WTC11 (cell line): ENCODE data around the gene LRMDA. TPM values are rescaled to one million over a fixed set of nuclear protein-coding genes. Genes with fewer than 3 reads are reported as not detected.

Source experiments
- ATAC-seq: fragments of 200-7000 bp; cut with Tn5 transposase; 2 replicates; pipeline ENCODE4 v1.10.0; 2021; ENCODE audit warnings: mild to moderate bottlenecking, moderate library complexity
- CTCF ChIA-PET: fragments of 300-600 bp; sonication (Branson Sonifier 250); formaldehyde crosslinking; loops from one replicate; lab custom pipeline; 2021; ENCODE audit warnings: antibody characterized with exemption; lab: Charles Lee
- POLR2A ChIA-PET: fragments of 350-600 bp; sonication (Branson Sonifier 250); formaldehyde crosslinking; loops from one replicate; lab custom pipeline; 2021; ENCODE audit warnings: antibody characterized with exemption; lab: Charles Lee
- DNase-seq: peaks from one replicate; pipeline ENCODE4 v3.0.0; 2021; ENCODE audit warnings: low spot score
- H3K27ac Mint-ChIP-seq: 2 replicates; pipeline ENCODE4 v1.8.0; 2021; ENCODE audit warnings: mixed read lengths
- H3K27me3 Mint-ChIP-seq: 2 replicates; pipeline ENCODE4 v1.8.0; 2021; ENCODE audit warnings: low read depth, mild to moderate bottlenecking, moderate library complexity, mixed read lengths
- H3K36me3 Mint-ChIP-seq: 2 replicates; pipeline ENCODE4 v1.8.0; 2021; ENCODE audit warnings: mixed read lengths
- H3K4me1 Mint-ChIP-seq: 2 replicates; pipeline ENCODE4 v1.8.0; 2022; ENCODE audit warnings: mixed read lengths
- H3K4me3 Mint-ChIP-seq: 2 replicates; pipeline ENCODE4 v1.8.0; 2021; ENCODE audit warnings: mild to moderate bottlenecking, moderate library complexity, mixed read lengths
- H3K9me3 Mint-ChIP-seq: 2 replicates; pipeline ENCODE4 v1.8.0; 2021; ENCODE audit warnings: mixed read lengths
- CBFB ChIP-seq: sonication (generic); formaldehyde crosslinking; IDR thresholded peaks from 2 replicates; pipeline ENCODE4 v1.8.1; 2022; ENCODE audit warnings: mild to moderate bottlenecking, low read depth, missing genetic modification reagents
- CREM ChIP-seq: sonication (generic); formaldehyde crosslinking; IDR thresholded peaks from 2 replicates; pipeline ENCODE4 v1.8.1; 2022; ENCODE audit warnings: mild to moderate bottlenecking, missing genetic modification reagents, moderate library complexity
- JAZF1 ChIP-seq: fragments of 250-450 bp; sonication (Bioruptor Pico); IDR thresholded peaks from 2 replicates; pipeline ENCODE4 v1.9.0; 2021; ENCODE audit warnings: moderate library complexity, mild to moderate bottlenecking, inconsistent platforms
- JUN ChIP-seq: sonication (generic); formaldehyde crosslinking; IDR thresholded peaks from 2 replicates; pipeline ENCODE4 v1.8.0; 2023; ENCODE audit warnings: mild to moderate bottlenecking, missing genetic modification reagents
- KAT7 ChIP-seq: sonication (generic); formaldehyde crosslinking; IDR thresholded peaks from 2 replicates; pipeline ENCODE4 v1.8.1; 2023; ENCODE audit warnings: missing genetic modification reagents, mild to moderate bottlenecking, borderline replicate concordance
- MXD4 ChIP-seq: fragments of 250-450 bp; sonication (Bioruptor Pico); IDR thresholded peaks from 2 replicates; pipeline ENCODE4 v1.8.0; 2021; ENCODE audit warnings: mild to moderate bottlenecking, moderate library complexity, borderline replicate concordance
- NFE2L1 ChIP-seq: sonication (generic); formaldehyde crosslinking; IDR thresholded peaks from 2 replicates; pipeline ENCODE4 v1.8.1; 2023; ENCODE audit warnings: missing genetic modification reagents
- OVOL2 ChIP-seq: fragments of 250-450 bp; sonication (Bioruptor Pico); IDR thresholded peaks from 2 replicates; pipeline ENCODE4 v1.9.0; 2021; ENCODE audit warnings: mild to moderate bottlenecking, borderline replicate concordance
- SMAD3 ChIP-seq: sonication (generic); formaldehyde crosslinking; IDR thresholded peaks from 2 replicates; pipeline ENCODE4 v1.8.0; 2022; ENCODE audit warnings: missing genetic modification reagents, mild to moderate bottlenecking, borderline replicate concordance
- ZNF121 ChIP-seq: sonication (generic); formaldehyde crosslinking; IDR thresholded peaks from 2 replicates; pipeline ENCODE4 v1.8.0; 2023; ENCODE audit warnings: missing genetic modification reagents
- ZNF138 ChIP-seq: sonication (generic); formaldehyde crosslinking; conservative IDR thresholded peaks from 2 replicates; pipeline ENCODE4 v1.8.1; 2022; ENCODE audit warnings: mild to moderate bottlenecking, moderate library complexity, missing genetic modification reagents
- ZNF219 ChIP-seq: sonication (generic); formaldehyde crosslinking; IDR thresholded peaks from 2 replicates; pipeline ENCODE4 v1.8.0; 2023; ENCODE audit warnings: missing genetic modification reagents, mild to moderate bottlenecking, borderline replicate concordance
- ZNF423 ChIP-seq: fragments of 250-450 bp; sonication (Bioruptor Pico); IDR thresholded peaks from 2 replicates; pipeline ENCODE4 v2.1.2; 2022; ENCODE audit warnings: mild to moderate bottlenecking, moderate library complexity
- total RNA-seq: library from RNA; stranded (reverse); gene quantifications from 3 replicates; pipeline ENCODE4 v1.2.3, GENCODE V29; 2021
- TF ChIP-seq, protein P1 (sequence below): sonication (generic); formaldehyde crosslinking; IDR thresholded peaks from 2 replicates; pipeline ENCODE4 v1.8.1; 2023; ENCODE audit warnings: mild to moderate bottlenecking, missing genetic modification reagents
- TF ChIP-seq, protein P2 (sequence below): sonication (generic); formaldehyde crosslinking; IDR thresholded peaks from 2 replicates; pipeline ENCODE4 v1.8.1; 2023; ENCODE audit warnings: mild to moderate bottlenecking, missing genetic modification reagents, borderline replicate concordance
- TF ChIP-seq, protein P3 (sequence below): sonication (generic); formaldehyde crosslinking; IDR thresholded peaks from 2 replicates; pipeline ENCODE4 v1.8.0; 2023; ENCODE audit warnings: missing genetic modification reagents, mild to moderate bottlenecking, borderline replicate concordance
- TF ChIP-seq, protein P4 (sequence below): sonication (generic); formaldehyde crosslinking; IDR thresholded peaks from 2 replicates; pipeline ENCODE4 v1.8.0; 2022; ENCODE audit warnings: mild to moderate bottlenecking, missing genetic modification reagents
- TF ChIP-seq, protein P5 (sequence below): sonication (generic); formaldehyde crosslinking; IDR thresholded peaks from 2 replicates; pipeline ENCODE4 v1.8.1; 2023; ENCODE audit warnings: mild to moderate bottlenecking, moderate library complexity, missing genetic modification reagents
- TF ChIP-seq, protein P6 (sequence below): sonication (generic); formaldehyde crosslinking; IDR thresholded peaks from 2 replicates; pipeline ENCODE4 v1.8.0; 2023; ENCODE audit warnings: mild to moderate bottlenecking, missing genetic modification reagents

The LRMDA gene
- total RNA-seq, 1 experiment from 2014 or later: 0.92 TPM

DNA sequence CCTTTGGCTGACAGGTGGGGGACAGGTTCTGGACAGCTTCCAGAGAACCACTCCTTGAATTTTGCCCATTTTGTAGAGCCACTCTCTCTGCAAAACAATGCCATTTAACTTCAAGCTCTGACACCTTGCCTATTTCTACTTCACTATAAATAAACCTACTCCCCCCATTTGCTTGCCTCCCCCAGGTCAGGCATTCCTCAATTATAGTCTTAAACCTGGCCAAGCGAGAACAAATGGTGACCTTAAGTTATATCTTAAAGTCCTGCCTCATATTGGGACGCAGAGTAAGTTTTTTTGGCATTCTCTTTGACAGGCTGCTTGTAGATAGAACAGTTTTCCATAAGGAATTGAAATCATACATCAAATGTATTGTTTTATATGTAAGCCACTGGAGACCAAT is 706.9 kb downstream of the LRMDA start:
- DNase-seq (no peak), ATAC-seq (no peak)
- H3K27ac Mint-ChIP-seq: no peak overlapping the region
- H3K4me3 Mint-ChIP-seq: no peak overlapping the region
- no peak for TF ChIP-seq ZNF423 (CRISPR knock-in tag)
- no peak for TF ChIP-seq NFE2L1 (CRISPR knock-in tag)
- TF ChIP-seq ZNF121 (CRISPR knock-in tag): no peak
- peaks cover 9% of the 10 kb centered on the region for H3K4me1 Mint-ChIP-seq
- CTCF ChIA-PET: no interaction called here
- H3K27me3 Mint-ChIP-seq: peaks cover 4% of the 10 kb centered on the region
- POLR2A ChIA-PET: no interaction called here
- H3K9me3 Mint-ChIP-seq: no peaks in the 10 kb centered on the region
- H3K36me3 Mint-ChIP-seq: no peaks in the 10 kb centered on the region

DNA sequence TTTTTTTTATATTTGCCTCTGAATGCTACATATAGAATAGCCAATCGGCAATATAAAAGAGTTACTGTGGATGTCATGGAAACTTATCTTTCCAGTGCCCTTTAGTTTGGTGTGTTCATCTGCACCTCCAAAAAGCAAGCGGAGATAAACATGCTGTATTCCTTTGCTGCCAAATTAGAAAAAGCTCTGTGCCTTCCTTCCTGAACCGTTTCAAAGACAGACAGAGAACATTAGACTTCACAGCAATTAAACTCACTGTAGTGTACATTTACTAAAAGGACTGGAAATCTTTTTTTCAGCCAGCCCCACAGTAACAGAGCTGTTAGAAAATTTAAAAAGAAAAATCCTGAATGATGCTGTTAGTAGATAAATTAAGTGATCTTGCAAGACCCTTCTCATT is 707.5 kb downstream of the LRMDA start:
- DNase-seq (no peak), ATAC-seq (no peak)
- TF ChIP-seq ZNF423 (CRISPR knock-in tag) (no peak), SMAD3 (CRISPR knock-in tag) (no peak), JAZF1 (CRISPR knock-in tag) (no peak), CREM (no peak), KAT7 (CRISPR knock-in tag) (no peak), CBFB (no peak), JUN (CRISPR knock-in tag) (no peak), ZNF219 (no peak), MXD4 (CRISPR knock-in tag) (no peak), OVOL2 (CRISPR knock-in tag) (no peak), NFE2L1 (CRISPR knock-in tag) (no peak), ZNF138 (CRISPR knock-in tag) (no peak)
- TF ChIP-seq, protein P1, sequence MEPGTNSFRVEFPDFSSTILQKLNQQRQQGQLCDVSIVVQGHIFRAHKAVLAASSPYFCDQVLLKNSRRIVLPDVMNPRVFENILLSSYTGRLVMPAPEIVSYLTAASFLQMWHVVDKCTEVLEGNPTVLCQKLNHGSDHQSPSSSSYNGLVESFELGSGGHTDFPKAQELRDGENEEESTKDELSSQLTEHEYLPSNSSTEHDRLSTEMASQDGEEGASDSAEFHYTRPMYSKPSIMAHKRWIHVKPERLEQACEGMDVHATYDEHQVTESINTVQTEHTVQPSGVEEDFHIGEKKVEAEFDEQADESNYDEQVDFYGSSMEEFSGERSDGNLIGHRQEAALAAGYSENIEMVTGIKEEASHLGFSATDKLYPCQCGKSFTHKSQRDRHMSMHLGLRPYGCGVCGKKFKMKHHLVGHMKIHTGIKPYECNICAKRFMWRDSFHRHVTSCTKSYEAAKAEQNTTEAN (CRISPR knock-in tag): no peak
- TF ChIP-seq, protein P2, sequence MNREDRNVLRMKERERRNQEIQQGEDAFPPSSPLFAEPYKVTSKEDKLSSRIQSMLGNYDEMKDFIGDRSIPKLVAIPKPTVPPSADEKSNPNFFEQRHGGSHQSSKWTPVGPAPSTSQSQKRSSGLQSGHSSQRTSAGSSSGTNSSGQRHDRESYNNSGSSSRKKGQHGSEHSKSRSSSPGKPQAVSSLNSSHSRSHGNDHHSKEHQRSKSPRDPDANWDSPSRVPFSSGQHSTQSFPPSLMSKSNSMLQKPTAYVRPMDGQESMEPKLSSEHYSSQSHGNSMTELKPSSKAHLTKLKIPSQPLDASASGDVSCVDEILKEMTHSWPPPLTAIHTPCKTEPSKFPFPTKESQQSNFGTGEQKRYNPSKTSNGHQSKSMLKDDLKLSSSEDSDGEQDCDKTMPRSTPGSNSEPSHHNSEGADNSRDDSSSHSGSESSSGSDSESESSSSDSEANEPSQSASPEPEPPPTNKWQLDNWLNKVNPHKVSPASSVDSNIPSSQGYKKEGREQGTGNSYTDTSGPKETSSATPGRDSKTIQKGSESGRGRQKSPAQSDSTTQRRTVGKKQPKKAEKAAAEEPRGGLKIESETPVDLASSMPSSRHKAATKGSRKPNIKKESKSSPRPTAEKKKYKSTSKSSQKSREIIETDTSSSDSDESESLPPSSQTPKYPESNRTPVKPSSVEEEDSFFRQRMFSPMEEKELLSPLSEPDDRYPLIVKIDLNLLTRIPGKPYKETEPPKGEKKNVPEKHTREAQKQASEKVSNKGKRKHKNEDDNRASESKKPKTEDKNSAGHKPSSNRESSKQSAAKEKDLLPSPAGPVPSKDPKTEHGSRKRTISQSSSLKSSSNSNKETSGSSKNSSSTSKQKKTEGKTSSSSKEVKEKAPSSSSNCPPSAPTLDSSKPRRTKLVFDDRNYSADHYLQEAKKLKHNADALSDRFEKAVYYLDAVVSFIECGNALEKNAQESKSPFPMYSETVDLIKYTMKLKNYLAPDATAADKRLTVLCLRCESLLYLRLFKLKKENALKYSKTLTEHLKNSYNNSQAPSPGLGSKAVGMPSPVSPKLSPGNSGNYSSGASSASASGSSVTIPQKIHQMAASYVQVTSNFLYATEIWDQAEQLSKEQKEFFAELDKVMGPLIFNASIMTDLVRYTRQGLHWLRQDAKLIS (CRISPR knock-in tag): no peak
- TF ChIP-seq, protein P3, sequence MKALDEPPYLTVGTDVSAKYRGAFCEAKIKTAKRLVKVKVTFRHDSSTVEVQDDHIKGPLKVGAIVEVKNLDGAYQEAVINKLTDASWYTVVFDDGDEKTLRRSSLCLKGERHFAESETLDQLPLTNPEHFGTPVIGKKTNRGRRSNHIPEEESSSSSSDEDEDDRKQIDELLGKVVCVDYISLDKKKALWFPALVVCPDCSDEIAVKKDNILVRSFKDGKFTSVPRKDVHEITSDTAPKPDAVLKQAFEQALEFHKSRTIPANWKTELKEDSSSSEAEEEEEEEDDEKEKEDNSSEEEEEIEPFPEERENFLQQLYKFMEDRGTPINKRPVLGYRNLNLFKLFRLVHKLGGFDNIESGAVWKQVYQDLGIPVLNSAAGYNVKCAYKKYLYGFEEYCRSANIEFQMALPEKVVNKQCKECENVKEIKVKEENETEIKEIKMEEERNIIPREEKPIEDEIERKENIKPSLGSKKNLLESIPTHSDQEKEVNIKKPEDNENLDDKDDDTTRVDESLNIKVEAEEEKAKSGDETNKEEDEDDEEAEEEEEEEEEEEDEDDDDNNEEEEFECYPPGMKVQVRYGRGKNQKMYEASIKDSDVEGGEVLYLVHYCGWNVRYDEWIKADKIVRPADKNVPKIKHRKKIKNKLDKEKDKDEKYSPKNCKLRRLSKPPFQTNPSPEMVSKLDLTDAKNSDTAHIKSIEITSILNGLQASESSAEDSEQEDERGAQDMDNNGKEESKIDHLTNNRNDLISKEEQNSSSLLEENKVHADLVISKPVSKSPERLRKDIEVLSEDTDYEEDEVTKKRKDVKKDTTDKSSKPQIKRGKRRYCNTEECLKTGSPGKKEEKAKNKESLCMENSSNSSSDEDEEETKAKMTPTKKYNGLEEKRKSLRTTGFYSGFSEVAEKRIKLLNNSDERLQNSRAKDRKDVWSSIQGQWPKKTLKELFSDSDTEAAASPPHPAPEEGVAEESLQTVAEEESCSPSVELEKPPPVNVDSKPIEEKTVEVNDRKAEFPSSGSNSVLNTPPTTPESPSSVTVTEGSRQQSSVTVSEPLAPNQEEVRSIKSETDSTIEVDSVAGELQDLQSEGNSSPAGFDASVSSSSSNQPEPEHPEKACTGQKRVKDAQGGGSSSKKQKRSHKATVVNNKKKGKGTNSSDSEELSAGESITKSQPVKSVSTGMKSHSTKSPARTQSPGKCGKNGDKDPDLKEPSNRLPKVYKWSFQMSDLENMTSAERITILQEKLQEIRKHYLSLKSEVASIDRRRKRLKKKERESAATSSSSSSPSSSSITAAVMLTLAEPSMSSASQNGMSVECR (CRISPR knock-in tag): no peak
- TF ChIP-seq, protein P4, sequence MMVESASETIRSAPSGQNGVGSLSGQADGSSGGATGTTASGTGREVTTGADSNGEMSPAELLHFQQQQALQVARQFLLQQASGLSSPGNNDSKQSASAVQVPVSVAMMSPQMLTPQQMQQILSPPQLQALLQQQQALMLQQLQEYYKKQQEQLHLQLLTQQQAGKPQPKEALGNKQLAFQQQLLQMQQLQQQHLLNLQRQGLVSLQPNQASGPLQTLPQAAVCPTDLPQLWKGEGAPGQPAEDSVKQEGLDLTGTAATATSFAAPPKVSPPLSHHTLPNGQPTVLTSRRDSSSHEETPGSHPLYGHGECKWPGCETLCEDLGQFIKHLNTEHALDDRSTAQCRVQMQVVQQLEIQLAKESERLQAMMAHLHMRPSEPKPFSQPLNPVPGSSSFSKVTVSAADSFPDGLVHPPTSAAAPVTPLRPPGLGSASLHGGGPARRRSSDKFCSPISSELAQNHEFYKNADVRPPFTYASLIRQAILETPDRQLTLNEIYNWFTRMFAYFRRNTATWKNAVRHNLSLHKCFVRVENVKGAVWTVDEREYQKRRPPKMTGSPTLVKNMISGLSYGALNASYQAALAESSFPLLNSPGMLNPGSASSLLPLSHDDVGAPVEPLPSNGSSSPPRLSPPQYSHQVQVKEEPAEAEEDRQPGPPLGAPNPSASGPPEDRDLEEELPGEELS: no peak
- TF ChIP-seq, protein P5, sequence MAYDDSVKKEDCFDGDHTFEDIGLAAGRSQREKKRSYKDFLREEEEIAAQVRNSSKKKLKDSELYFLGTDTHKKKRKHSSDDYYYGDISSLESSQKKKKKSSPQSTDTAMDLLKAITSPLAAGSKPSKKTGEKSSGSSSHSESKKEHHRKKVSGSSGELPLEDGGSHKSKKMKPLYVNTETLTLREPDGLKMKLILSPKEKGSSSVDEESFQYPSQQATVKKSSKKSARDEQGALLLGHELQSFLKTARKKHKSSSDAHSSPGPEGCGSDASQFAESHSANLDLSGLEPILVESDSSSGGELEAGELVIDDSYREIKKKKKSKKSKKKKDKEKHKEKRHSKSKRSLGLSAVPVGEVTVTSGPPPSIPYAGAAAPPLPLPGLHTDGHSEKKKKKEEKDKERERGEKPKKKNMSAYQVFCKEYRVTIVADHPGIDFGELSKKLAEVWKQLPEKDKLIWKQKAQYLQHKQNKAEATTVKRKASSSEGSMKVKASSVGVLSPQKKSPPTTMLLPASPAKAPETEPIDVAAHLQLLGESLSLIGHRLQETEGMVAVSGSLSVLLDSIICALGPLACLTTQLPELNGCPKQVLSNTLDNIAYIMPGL (CRISPR knock-in tag): no peak
- TF ChIP-seq, protein P6, sequence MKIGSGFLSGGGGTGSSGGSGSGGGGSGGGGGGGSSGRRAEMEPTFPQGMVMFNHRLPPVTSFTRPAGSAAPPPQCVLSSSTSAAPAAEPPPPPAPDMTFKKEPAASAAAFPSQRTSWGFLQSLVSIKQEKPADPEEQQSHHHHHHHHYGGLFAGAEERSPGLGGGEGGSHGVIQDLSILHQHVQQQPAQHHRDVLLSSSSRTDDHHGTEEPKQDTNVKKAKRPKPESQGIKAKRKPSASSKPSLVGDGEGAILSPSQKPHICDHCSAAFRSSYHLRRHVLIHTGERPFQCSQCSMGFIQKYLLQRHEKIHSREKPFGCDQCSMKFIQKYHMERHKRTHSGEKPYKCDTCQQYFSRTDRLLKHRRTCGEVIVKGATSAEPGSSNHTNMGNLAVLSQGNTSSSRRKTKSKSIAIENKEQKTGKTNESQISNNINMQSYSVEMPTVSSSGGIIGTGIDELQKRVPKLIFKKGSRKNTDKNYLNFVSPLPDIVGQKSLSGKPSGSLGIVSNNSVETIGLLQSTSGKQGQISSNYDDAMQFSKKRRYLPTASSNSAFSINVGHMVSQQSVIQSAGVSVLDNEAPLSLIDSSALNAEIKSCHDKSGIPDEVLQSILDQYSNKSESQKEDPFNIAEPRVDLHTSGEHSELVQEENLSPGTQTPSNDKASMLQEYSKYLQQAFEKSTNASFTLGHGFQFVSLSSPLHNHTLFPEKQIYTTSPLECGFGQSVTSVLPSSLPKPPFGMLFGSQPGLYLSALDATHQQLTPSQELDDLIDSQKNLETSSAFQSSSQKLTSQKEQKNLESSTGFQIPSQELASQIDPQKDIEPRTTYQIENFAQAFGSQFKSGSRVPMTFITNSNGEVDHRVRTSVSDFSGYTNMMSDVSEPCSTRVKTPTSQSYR (CRISPR knock-in tag): no peak
- 0 out of 2 replicates have a peak, but pooled peaks cover 5% of the 10 kb centered on the region for H3K4me1 Mint-ChIP-seq
- peaks cover 4% of the 10 kb centered on the region for H3K27me3 Mint-ChIP-seq
- H3K36me3 Mint-ChIP-seq: no peaks in the 10 kb centered on the region
- H3K27ac Mint-ChIP-seq: no peak overlapping the region
- no peak overlapping the region for H3K4me3 Mint-ChIP-seq
- ChIA-PET CTCF (no interaction called here), POLR2A (interaction anchor here (1.1 kb wide), 1 partner anchor 11 kb away, joined by 3 read pairs; no protein-coding TSS in a partner anchor)
- H3K9me3 Mint-ChIP-seq: no peaks in the 10 kb centered on the region
